Parathyroid adenoma (tissue), 2 donors: ENCODE data around the gene TGFBR3L.

ENCODE experiments used
- H2AFZ ChIP-seq: fragments of 300-600 bp; sonication (generic); one replicate; pipeline ENCODE4 v1.7.0; 2017; ENCODE audit warnings: antibody characterized with exemption, mild to moderate bottlenecking
- H3K27ac ChIP-seq: fragments of 300-600 bp; sonication (generic); one replicate; pipeline ENCODE4 v1.7.0; 2017
- H3K27me3 ChIP-seq: fragments of 300-600 bp; sonication (generic); one replicate; pipeline ENCODE4 v1.7.0; 2017; ENCODE audit warnings: low read length; ENCODE audit not compliant: control insufficient read depth, insufficient read depth
- H3K36me3 ChIP-seq: fragments of 300-600 bp; sonication (generic); one replicate; pipeline ENCODE4 v1.7.0; 2017; ENCODE audit warnings: low read length; ENCODE audit not compliant: control insufficient read depth, insufficient read depth
- H3K4me1 ChIP-seq: fragments of 300-600 bp; sonication (generic); one replicate; pipeline ENCODE4 v1.7.0; 2017; ENCODE audit warnings: control low read depth
- H3K4me2 ChIP-seq: fragments of 300-600 bp; sonication (generic); one replicate; pipeline ENCODE4 v1.7.0; 2017; ENCODE audit warnings: low read length
- H3K4me3 ChIP-seq: fragments of 300-600 bp; sonication (generic); one replicate; pipeline ENCODE4 v1.7.0; 2017; ENCODE audit warnings: low read depth, low read length
- H3K79me2 ChIP-seq: fragments of 300-600 bp; sonication (generic); one replicate; pipeline ENCODE4 v1.7.0; 2017; ENCODE audit warnings: control low read depth
- H3K9ac ChIP-seq: fragments of 300-600 bp; sonication (generic); one replicate; pipeline ENCODE4 v1.7.0; 2017; ENCODE audit warnings: mild to moderate bottlenecking
- H3K9me3 ChIP-seq: fragments of 300-600 bp; sonication (generic); one replicate; pipeline ENCODE4 v1.7.0; 2017; ENCODE audit warnings: low read length; ENCODE audit not compliant: control insufficient read depth
- TF ChIP-seq, protein P1 (sequence below): fragments of 300-600 bp; sonication (generic); IDR thresholded peaks from one replicate; pipeline ENCODE4 v1.7.0; 2017; ENCODE audit warnings: antibody characterized with exemption, mild to moderate bottlenecking
- donor health status: primary hyperparathyroidism.

TGFBR3L gene

GRCh38 chr19:7922836-7923195 is 8.2 kb downstream of the TGFBR3L start:
- Histone ChIP-seq H3K27ac (no peak overlapping the region), H3K4me1 (peaks cover 6% of the 10 kb centered on the region), H3K27me3 (no peaks in the 10 kb centered on the region), H3K4me2 (no peak overlapping the region), H3K9ac (no peak overlapping the region), H3K9me3 (no peaks in the 10 kb centered on the region), H3K36me3 (no peaks in the 10 kb centered on the region), H3K4me3 (no peak overlapping the region), H2AFZ (no peak overlapping the region), H3K79me2 (no peaks in the 10 kb centered on the region)
- TF ChIP-seq, protein P1, sequence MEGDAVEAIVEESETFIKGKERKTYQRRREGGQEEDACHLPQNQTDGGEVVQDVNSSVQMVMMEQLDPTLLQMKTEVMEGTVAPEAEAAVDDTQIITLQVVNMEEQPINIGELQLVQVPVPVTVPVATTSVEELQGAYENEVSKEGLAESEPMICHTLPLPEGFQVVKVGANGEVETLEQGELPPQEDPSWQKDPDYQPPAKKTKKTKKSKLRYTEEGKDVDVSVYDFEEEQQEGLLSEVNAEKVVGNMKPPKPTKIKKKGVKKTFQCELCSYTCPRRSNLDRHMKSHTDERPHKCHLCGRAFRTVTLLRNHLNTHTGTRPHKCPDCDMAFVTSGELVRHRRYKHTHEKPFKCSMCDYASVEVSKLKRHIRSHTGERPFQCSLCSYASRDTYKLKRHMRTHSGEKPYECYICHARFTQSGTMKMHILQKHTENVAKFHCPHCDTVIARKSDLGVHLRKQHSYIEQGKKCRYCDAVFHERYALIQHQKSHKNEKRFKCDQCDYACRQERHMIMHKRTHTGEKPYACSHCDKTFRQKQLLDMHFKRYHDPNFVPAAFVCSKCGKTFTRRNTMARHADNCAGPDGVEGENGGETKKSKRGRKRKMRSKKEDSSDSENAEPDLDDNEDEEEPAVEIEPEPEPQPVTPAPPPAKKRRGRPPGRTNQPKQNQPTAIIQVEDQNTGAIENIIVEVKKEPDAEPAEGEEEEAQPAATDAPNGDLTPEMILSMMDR = no peak

DNA sequence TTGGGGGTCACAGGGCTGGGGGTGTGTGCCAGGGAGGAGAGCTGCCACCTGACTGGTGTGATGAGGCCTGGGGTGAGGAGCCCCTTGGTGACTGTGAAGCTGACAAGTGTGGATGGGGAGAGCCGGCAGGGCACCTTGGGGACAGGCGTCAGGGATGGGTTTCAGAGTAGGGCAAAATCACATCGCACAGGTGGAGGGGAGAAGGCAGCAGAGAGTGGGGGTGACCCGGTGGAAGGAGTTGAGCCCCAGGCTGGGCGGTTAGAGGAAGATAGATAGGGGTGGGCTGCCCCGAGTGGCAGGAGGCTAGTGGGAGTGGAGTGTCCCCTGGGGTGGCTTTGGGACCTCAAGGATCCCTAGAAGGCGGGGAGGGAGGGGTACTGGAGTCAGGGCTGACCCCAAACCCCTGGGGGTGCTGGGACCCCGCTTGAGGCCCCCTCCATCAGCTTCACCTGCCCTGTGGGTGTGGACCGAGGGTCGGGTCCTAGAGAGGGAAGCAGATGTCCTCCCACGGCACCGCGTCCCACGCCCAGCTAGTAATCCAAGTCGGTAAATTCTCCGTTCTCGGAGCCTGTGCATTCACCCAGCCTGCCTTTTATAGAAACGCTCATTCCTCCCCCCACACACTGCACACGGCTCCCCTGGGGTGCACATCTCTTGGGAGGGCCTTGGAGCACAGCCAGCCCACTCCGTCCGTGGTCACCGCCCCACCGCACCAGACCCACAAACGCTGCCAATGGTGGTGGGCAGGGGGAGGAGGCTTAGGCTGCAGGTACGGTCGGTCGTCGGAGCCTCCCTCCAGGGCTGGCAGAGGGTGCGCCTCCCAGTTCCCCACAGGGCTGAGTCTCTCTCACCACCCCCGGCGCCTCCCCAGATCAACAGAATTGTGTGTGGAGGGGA is 8.9 kb downstream of the TGFBR3L start:
- Histone ChIP-seq H2AFZ (no peak overlapping the region), H3K9ac (no peak overlapping the region), H3K4me1 (peaks cover 9% of the 10 kb centered on the region)

GRCh38 chr19:7924241-7924640 is 9.6 kb downstream of the TGFBR3L start:
- TF ChIP-seq, protein P1 = no peak
- Histone ChIP-seq H2AFZ (no peak overlapping the region), H3K9ac (no peak overlapping the region), H3K4me1 (peaks cover 10% of the 10 kb centered on the region), H3K36me3 (no peaks in the 10 kb centered on the region), H3K4me3 (no peak overlapping the region), H3K79me2 (no peaks in the 10 kb centered on the region), H3K27me3 (no peaks in the 10 kb centered on the region), H3K4me2 (no peak overlapping the region), H3K9me3 (no peaks in the 10 kb centered on the region), H3K27ac (no peak overlapping the region)

More for the DNA sequence above, 8.9 kb downstream of the TGFBR3L start:
- Histone ChIP-seq H3K27me3 (no peaks in the 10 kb centered on the region), H3K79me2 (no peaks in the 10 kb centered on the region), H3K36me3 (no peaks in the 10 kb centered on the region), H3K4me3 (no peak overlapping the region), H3K27ac (no peak overlapping the region), H3K4me2 (no peak overlapping the region), H3K9me3 (no peaks in the 10 kb centered on the region)
- TF ChIP-seq, protein P1 = no peak

- TF ChIP-seq, protein P1 = no peak
- Histone ChIP-seq H3K9me3 (no peaks in the 10 kb centered on the region), H3K4me3 (no peak overlapping the region), H3K4me2 (peak overlapping the region; percentile 69), H3K27me3 (no peaks in the 10 kb centered on the region), H3K79me2 (no peaks in the 10 kb centered on the region), H3K4me1 (peaks cover 9% of the 10 kb centered on the region), H3K9ac (no peak overlapping the region), H3K27ac (no peak overlapping the region), H2AFZ (peak overlapping the region; percentile 38), H3K36me3 (no peaks in the 10 kb centered on the region)
Observed at GRCh38 chr19:7924651-7925170, 10.1 kb downstream of the TGFBR3L start.
